Measurements from ENCODE around the gene HYKK. TPM values are rescaled to one million over a fixed set of nuclear protein-coding genes. Genes with fewer than 3 reads are reported as not detected.

Gene HYKK
- total RNA-seq, 1 experiment from 2014 or later = 19.8 TPM

GRCh38 chr15:78540871-78541743 is 33.7 kb downstream of the HYKK start:
- ChIA-PET CTCF (no interaction called here), POLR2A (interaction anchor here (1.0 kb wide), 1 partner anchor 9 kb away, joined by 3 read pairs; no protein-coding TSS in a partner anchor)
- Histone ChIP-seq H3K9me3 (ENCODE audit: control insufficient read depth, insufficient read depth, low read depth, low read length) (no peaks in the 10 kb centered on the region), H3K36me3 (ENCODE audit: control insufficient read depth, insufficient read depth, low read length) (peaks cover 36% of the 10 kb centered on the region), H3K27ac (ENCODE audit: low read length) (peak overlapping the region; percentile 82), H3K4me1 (ENCODE audit: control insufficient read depth, insufficient read depth, low read length) (peaks cover 19% of the 10 kb centered on the region), H3K4me3 (ENCODE audit: low read depth in 2 of 2, low read length in 2 of 2) (peak overlapping the region; percentile 74 to 96), H3K27me3 (ENCODE audit: control insufficient read depth, insufficient read depth, low read length) (no peaks in the 10 kb centered on the region)
- in situ Hi-C loops (cut with HindIII; ENCODE audit: low pct_unique_long_range_greater_than_20kb, low sequenced_read_pairs) = no loop called here
- intact Hi-C loops (cut with micrococcal nuclease; ENCODE audit: unreplicated experiment) = no loop called here
- no peak; the same call in 1 of the 2 replicates for ATAC-seq
- DNase-seq (ENCODE audit: low read depth, low spot score) = no peak
- TF ChIP-seq TCF7L2 (IDR thresholded peaks at IDR 0.05; ENCODE audit: low read depth, low read length) = no peak
- TF ChIP-seq REST (IDR thresholded peaks at IDR 0.05; ENCODE audit: insufficient read depth in 1 of 2, low read depth in 2 of 2, low read length in 1 of 2) = no peak
- TF ChIP-seq, protein P1, sequence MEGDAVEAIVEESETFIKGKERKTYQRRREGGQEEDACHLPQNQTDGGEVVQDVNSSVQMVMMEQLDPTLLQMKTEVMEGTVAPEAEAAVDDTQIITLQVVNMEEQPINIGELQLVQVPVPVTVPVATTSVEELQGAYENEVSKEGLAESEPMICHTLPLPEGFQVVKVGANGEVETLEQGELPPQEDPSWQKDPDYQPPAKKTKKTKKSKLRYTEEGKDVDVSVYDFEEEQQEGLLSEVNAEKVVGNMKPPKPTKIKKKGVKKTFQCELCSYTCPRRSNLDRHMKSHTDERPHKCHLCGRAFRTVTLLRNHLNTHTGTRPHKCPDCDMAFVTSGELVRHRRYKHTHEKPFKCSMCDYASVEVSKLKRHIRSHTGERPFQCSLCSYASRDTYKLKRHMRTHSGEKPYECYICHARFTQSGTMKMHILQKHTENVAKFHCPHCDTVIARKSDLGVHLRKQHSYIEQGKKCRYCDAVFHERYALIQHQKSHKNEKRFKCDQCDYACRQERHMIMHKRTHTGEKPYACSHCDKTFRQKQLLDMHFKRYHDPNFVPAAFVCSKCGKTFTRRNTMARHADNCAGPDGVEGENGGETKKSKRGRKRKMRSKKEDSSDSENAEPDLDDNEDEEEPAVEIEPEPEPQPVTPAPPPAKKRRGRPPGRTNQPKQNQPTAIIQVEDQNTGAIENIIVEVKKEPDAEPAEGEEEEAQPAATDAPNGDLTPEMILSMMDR (IDR thresholded peaks at IDR 0.05) = no peak
- no peak for TF ChIP-seq POLR2AphosphoS5 (IDR thresholded peaks at IDR 0.05; ENCODE audit: low read depth, low read length)
- TF ChIP-seq SIN3A (IDR thresholded peaks at IDR 0.05; ENCODE audit: borderline replicate concordance, insufficient read depth, low read depth, low read length) = no peak
- BruUV-seq (replicated peaks) = no TSS peak

GRCh38 chr15:78541744-78542034 is 34.3 kb downstream of the HYKK start:
- ATAC-seq (no peak), DNase-seq (ENCODE audit: low read depth, low spot score) (no peak)
- in situ Hi-C loops (cut with HindIII; ENCODE audit: low pct_unique_long_range_greater_than_20kb, low sequenced_read_pairs) (no loop called here), intact Hi-C loops (cut with micrococcal nuclease; ENCODE audit: unreplicated experiment) (no loop called here)
- H3K9me3 ChIP-seq (ENCODE audit: control insufficient read depth, insufficient read depth, low read depth, low read length) = no peaks in the 10 kb centered on the region
- H3K36me3 ChIP-seq (ENCODE audit: control insufficient read depth, insufficient read depth, low read length) = peaks cover 38% of the 10 kb centered on the region
- peaks cover 21% of the 10 kb centered on the region for H3K4me1 ChIP-seq (ENCODE audit: control insufficient read depth, insufficient read depth, low read length)
- TF ChIP-seq SIN3A (IDR thresholded peaks at IDR 0.05; ENCODE audit: borderline replicate concordance, insufficient read depth, low read depth, low read length) (no peak), POLR2AphosphoS5 (IDR thresholded peaks at IDR 0.05; ENCODE audit: low read depth, low read length) (no peak), REST (IDR thresholded peaks at IDR 0.05; ENCODE audit: insufficient read depth in 1 of 2, low read depth in 2 of 2, low read length in 1 of 2) (no peak), TCF7L2 (IDR thresholded peaks at IDR 0.05; ENCODE audit: low read depth, low read length) (no peak)
- TF ChIP-seq, protein P1 (IDR thresholded peaks at IDR 0.05) = no peak
- ChIA-PET POLR2A (interaction anchor here (1.0 kb wide), 1 partner anchor 8 kb away, joined by 3 read pairs; no protein-coding TSS in a partner anchor), CTCF (no interaction called here)
- no TSS peak for BruUV-seq (replicated peaks)
- H3K27me3 ChIP-seq (ENCODE audit: control insufficient read depth, insufficient read depth, low read length) = no peaks in the 10 kb centered on the region
- peak overlapping the region; percentile 82 for H3K27ac ChIP-seq (ENCODE audit: low read length)
- peak overlapping the region; percentile 74 to 96 for H3K4me3 ChIP-seq (ENCODE audit: low read depth in 2 of 2, low read length in 2 of 2)

Data from Panc1 (cell line).